ENCODE measurements around the gene CTSC.

Gene CTSC

GRCh38 chr11:88320149-88320559 is 17.4 kb downstream of the CTSC start:
- in situ Hi-C loops (cut with MboI; ENCODE audit: low sequenced_read_pairs) = no loop called here

GRCh38 chr11:88318017-88318416 is 19.5 kb downstream of the CTSC start:
- in situ Hi-C loops (cut with MboI; ENCODE audit: low sequenced_read_pairs) = no loop called here

GRCh38 chr11:88317536-88317935 is 20.0 kb downstream of the CTSC start:
- in situ Hi-C loops (cut with MboI; ENCODE audit: low sequenced_read_pairs) = no loop called here

GRCh38 chr11:88315981-88316441 is 21.5 kb downstream of the CTSC start:
- in situ Hi-C loops (cut with MboI; ENCODE audit: low sequenced_read_pairs) = no loop called here

GRCh38 chr11:88315015-88315414 is 22.5 kb downstream of the CTSC start:
- in situ Hi-C loops (cut with MboI; ENCODE audit: low sequenced_read_pairs) = no loop called here

GRCh38 chr11:88313441-88313840 is 24.1 kb downstream of the CTSC start:
- in situ Hi-C loops (cut with MboI; ENCODE audit: low sequenced_read_pairs) = no loop called here

- in situ Hi-C loops (cut with MboI; ENCODE audit: low sequenced_read_pairs) = no loop called here
These were observed 24.9 kb downstream of the CTSC start for GRCh38 chr11:88312628-88313027.

GRCh38 chr11:88310246-88310645 is 27.3 kb downstream of the CTSC start:
- in situ Hi-C loops (cut with MboI; ENCODE audit: low sequenced_read_pairs) = no loop called here

- in situ Hi-C loops (cut with MboI; ENCODE audit: low sequenced_read_pairs) = no loop called here
These were observed 29.0 kb downstream of the CTSC start for GRCh38 chr11:88308576-88308975.

GRCh38 chr11:88307749-88308425 is 29.6 kb downstream of the CTSC start:
- in situ Hi-C loops (cut with MboI; ENCODE audit: low sequenced_read_pairs) = no loop called here

GRCh38 chr11:88306785-88307184 is 30.8 kb downstream of the CTSC start:
- in situ Hi-C loops (cut with MboI; ENCODE audit: low sequenced_read_pairs) = no loop called here

GRCh38 chr11:88305430-88305829 is 32.1 kb downstream of the CTSC start:
- in situ Hi-C loops (cut with MboI; ENCODE audit: low sequenced_read_pairs) = no loop called here

GRCh38 chr11:88304352-88304751 is 33.2 kb downstream of the CTSC start:
- in situ Hi-C loops (cut with MboI; ENCODE audit: low sequenced_read_pairs) = no loop called here

- in situ Hi-C loops (cut with MboI; ENCODE audit: low sequenced_read_pairs) = no loop called here
These were observed 34.5 kb downstream of the CTSC start for GRCh38 chr11:88303037-88303436.

GRCh38 chr11:88301488-88302140 is 35.9 kb downstream of the CTSC start:
- in situ Hi-C loops (cut with MboI; ENCODE audit: low sequenced_read_pairs) = no loop called here

- in situ Hi-C loops (cut with MboI; ENCODE audit: low sequenced_read_pairs) = no loop called here
These were observed 36.5 kb downstream of the CTSC start for GRCh38 chr11:88300888-88301487.

GRCh38 chr11:88297863-88298262 is 39.7 kb downstream of the CTSC start:
- in situ Hi-C loops (cut with MboI; ENCODE audit: low sequenced_read_pairs) = no loop called here

GRCh38 chr11:88297421-88297820 is 40.1 kb downstream of the CTSC start:
- in situ Hi-C loops (cut with MboI; ENCODE audit: low sequenced_read_pairs) = no loop called here

GRCh38 chr11:88295028-88295427 is 42.5 kb downstream of the CTSC start:
- in situ Hi-C loops (cut with MboI; ENCODE audit: low sequenced_read_pairs) = no loop called here

- in situ Hi-C loops (cut with MboI; ENCODE audit: low sequenced_read_pairs) = no loop called here
These were observed 43.6 kb downstream of the CTSC start for GRCh38 chr11:88293931-88294330.

GRCh38 chr11:88292171-88292843 is 45.2 kb downstream of the CTSC start:
- in situ Hi-C loops (cut with MboI; ENCODE audit: low sequenced_read_pairs) = no loop called here

GRCh38 chr11:88288560-88288959 is 49.0 kb downstream of the CTSC start:
- in situ Hi-C loops (cut with MboI; ENCODE audit: low sequenced_read_pairs) = no loop called here
